Measurements from ENCODE around the gene TGFA. TPM values are rescaled to one million over a fixed set of nuclear protein-coding genes. Genes with fewer than 3 reads are reported as not detected.

TGFA gene
- total RNA-seq, 1 donor from 2014 or later: 89.1 TPM

- no peak overlapping the region for H3K4me3 ChIP-seq (ENCODE audit: low read depth, low read length)
- TF ChIP-seq CTCF (conservative IDR thresholded peaks at IDR 0.05; ENCODE audit: low read depth, low read length): no peak
- no peak for DNase-seq (ENCODE audit: low read depth)
These were observed 73.8 kb downstream of the TGFA start for GRCh38 chr2:70479816-70480215.

DNA sequence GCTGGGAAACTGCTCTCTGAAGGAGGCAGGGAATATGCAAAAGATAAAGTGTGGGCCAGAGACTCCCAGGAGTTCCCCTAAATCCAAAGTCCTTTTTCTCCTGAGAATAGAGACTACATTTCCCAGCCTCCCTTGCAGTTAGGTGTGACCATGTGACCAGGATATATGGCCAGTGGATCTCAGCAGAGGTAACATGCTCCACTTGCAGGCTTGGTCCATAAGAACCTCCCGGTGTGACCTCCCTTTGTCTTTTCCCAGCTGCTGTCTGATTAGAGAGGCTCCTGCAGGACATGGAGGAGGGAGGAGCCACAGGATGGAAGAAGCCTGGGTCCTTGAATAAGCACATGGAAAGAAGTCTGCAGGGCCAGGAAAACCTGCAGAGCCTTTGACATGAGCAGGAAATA, 76.2 kb downstream of the TGFA start:
- DNase-seq (ENCODE audit: low read depth): no peak
- H3K4me3 ChIP-seq (ENCODE audit: low read depth, low read length): no peak overlapping the region
- no peak for TF ChIP-seq CTCF (conservative IDR thresholded peaks at IDR 0.05; ENCODE audit: low read depth, low read length)

GRCh38 chr2:70475266-70475665, 78.4 kb downstream of the TGFA start:
- TF ChIP-seq CTCF (conservative IDR thresholded peaks at IDR 0.05; ENCODE audit: low read depth, low read length): no peak

GRCh38 chr2:70474256-70474848, 79.3 kb downstream of the TGFA start:
- no peak for DNase-seq (ENCODE audit: low read depth)
- no peak overlapping the region for H3K4me3 ChIP-seq (ENCODE audit: low read depth, low read length)
- TF ChIP-seq CTCF (conservative IDR thresholded peaks at IDR 0.05; ENCODE audit: low read depth, low read length): no peak

More at GRCh38 chr2:70475266-70475665, 78.4 kb downstream of the TGFA start:
- no peak overlapping the region for H3K4me3 ChIP-seq (ENCODE audit: low read depth, low read length)
- no peak for DNase-seq (ENCODE audit: low read depth)

- H3K4me3 ChIP-seq (ENCODE audit: low read depth, low read length): no peak overlapping the region
- TF ChIP-seq CTCF (conservative IDR thresholded peaks at IDR 0.05; ENCODE audit: low read depth, low read length): no peak
- DNase-seq (ENCODE audit: low read depth): no peak
These were observed 80.4 kb downstream of the TGFA start for GRCh38 chr2:70473101-70473722.

DNA sequence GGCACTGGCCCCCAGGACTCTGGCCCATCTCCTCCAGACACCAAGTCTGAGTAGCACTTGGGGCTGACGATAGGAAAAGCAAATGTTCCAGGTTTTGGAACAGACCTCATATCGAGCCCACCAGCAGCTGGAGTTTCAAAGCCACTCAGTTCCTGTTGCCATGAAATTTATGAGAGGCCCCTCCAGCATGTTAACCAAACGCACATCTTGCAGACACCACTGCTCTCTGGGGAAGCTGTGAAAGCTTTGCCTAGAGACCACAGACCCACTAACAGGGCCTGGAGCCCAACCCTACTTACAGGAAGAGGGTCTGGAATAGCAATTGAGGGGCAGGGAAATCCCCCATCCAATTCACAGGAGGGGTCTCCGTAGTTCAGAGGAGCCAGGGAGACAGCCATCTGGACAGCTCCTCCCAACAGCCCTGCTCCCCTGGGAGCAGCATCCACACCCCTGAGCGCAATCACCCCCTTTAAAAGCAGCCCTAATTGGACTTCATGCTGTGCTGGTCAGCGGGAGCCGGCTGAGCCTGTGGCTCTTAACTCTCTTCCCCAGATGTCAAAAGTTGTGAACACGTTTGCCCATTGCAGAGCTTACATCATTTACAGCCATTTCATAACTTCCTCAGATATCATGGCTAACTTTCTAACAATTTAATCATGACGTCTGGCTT, 81.3 kb downstream of the TGFA start:
- DNase-seq (ENCODE audit: low read depth): no peak
- TF ChIP-seq CTCF (conservative IDR thresholded peaks at IDR 0.05; ENCODE audit: low read depth, low read length): no peak
- H3K4me3 ChIP-seq (ENCODE audit: low read depth, low read length): no peak overlapping the region
